HepG2 (cell line): ENCODE data around the gene MEIOB. TPM values are rescaled to one million over a fixed set of nuclear protein-coding genes. Genes with fewer than 3 reads are reported as not detected.
A peak's percentile ranks its signal among the peaks of the same experiment; 100 is the strongest.

Experiments used
- HDAC2 ChIP-seq: sonication (generic); formaldehyde crosslinking; IDR thresholded peaks from 2 replicates; pipeline ENCODE4 v1.4.0; 2020; ENCODE audit warnings: missing genetic modification reagents
- HES4 ChIP-seq: sonication (generic); formaldehyde crosslinking; IDR thresholded peaks from 2 replicates; pipeline ENCODE4 v1.9.0; 2021; ENCODE audit warnings: mild to moderate bottlenecking, missing genetic modification reagents, borderline replicate concordance
- MEIS2 ChIP-seq: sonication (generic); formaldehyde crosslinking; IDR thresholded peaks from 2 replicates; pipeline ENCODE4 v1.9.0; 2021; ENCODE audit warnings: mild to moderate bottlenecking, missing genetic modification reagents
- REST ChIP-seq, 2 experiments: IDR thresholded peaks; 2 replicates each; pipeline ENCODE4 v1.6.1; 2011 to 2012; ENCODE audit warnings: low read length in 2 of 2, borderline replicate concordance in 1 of 2, low read depth in 1 of 2, mild to moderate bottlenecking in 1 of 2, moderate library complexity in 1 of 2
- RXRA ChIP-seq: sonication (generic); formaldehyde crosslinking; IDR thresholded peaks from 2 replicates; pipeline ENCODE4 v1.5.1; 2020; ENCODE audit warnings: missing genetic modification reagents
- SPEN ChIP-seq: sonication (generic); formaldehyde crosslinking; IDR thresholded peaks from 2 replicates; pipeline ENCODE4 v1.5.1; 2020; ENCODE audit warnings: low read depth, mild to moderate bottlenecking, missing genetic modification reagents
- THAP7 ChIP-seq: sonication (generic); formaldehyde crosslinking; IDR thresholded peaks from 2 replicates; pipeline ENCODE4 v1.8.1; 2023; ENCODE audit warnings: mild to moderate bottlenecking, missing genetic modification reagents
- ZBTB20 ChIP-seq: sonication (generic); formaldehyde crosslinking; IDR thresholded peaks from 2 replicates; pipeline ENCODE4 v1.8.1; 2023; ENCODE audit warnings: missing genetic modification reagents, low read depth, mild to moderate bottlenecking, borderline replicate concordance
- ZFP1 ChIP-seq: IDR thresholded peaks from 2 replicates; pipeline ENCODE4 v1.6.1; 2016
- ZNF333 ChIP-seq: sonication (generic); formaldehyde crosslinking; IDR thresholded peaks from 2 replicates; pipeline ENCODE4 v1.4.0; 2020; ENCODE audit warnings: mild to moderate bottlenecking, missing genetic modification reagents, borderline replicate concordance
- ZNF646 ChIP-seq: sonication (generic); formaldehyde crosslinking; IDR thresholded peaks from 2 replicates; pipeline ENCODE4 v1.9.0; 2021; ENCODE audit warnings: mild to moderate bottlenecking, missing genetic modification reagents
- ZSCAN25 ChIP-seq: sonication (generic); formaldehyde crosslinking; IDR thresholded peaks from 2 replicates; pipeline ENCODE4 v1.8.0; 2022; ENCODE audit warnings: mild to moderate bottlenecking, missing genetic modification reagents
- polyA plus RNA-seq, 8 experiments: library from polyadenylated mRNA; depleted of rRNA in 3 of 8; stranded (reverse) in 7 of 8; unstranded in 1 of 8; fragments of >200 nt; fragmentation: Illumina TruSeq in 4 of 8; extraction: Trizol in 4 of 8; gene quantifications; 2 replicates each; pipeline versions ENCODE4 v1.2.1 to v1.2.3, GENCODE V29; 2011 to 2016; ENCODE audit warnings: low read depth in 4 of 8, missing spikeins in 1 of 8, mixed read lengths in 1 of 8; ENCODE audit not compliant: insufficient read depth in 1 of 8
- total RNA-seq, 5 experiments: library from RNA; depleted of rRNA; stranded (reverse); fragments of >200 nt; fragmentation: Illumina TruSeq; extraction: Trizol; gene quantifications; 2 replicates each; pipeline ENCODE4 v1.2.3, GENCODE V29; 2016; ENCODE audit warnings: low read depth in 1 of 5
- TF ChIP-seq, protein P1 (sequence below): sonication (generic); formaldehyde crosslinking; IDR thresholded peaks from 2 replicates; pipeline ENCODE4; 2020; ENCODE audit warnings: missing genetic modification reagents, mild to moderate bottlenecking, borderline replicate concordance

Gene MEIOB
- total and polyA plus RNA-seq, 2 of the 13 experiments (the other 11 are each of a cell fraction or from before 2014, with no cell fraction given), result 0.17 TPM; not detected in 1

DNA sequence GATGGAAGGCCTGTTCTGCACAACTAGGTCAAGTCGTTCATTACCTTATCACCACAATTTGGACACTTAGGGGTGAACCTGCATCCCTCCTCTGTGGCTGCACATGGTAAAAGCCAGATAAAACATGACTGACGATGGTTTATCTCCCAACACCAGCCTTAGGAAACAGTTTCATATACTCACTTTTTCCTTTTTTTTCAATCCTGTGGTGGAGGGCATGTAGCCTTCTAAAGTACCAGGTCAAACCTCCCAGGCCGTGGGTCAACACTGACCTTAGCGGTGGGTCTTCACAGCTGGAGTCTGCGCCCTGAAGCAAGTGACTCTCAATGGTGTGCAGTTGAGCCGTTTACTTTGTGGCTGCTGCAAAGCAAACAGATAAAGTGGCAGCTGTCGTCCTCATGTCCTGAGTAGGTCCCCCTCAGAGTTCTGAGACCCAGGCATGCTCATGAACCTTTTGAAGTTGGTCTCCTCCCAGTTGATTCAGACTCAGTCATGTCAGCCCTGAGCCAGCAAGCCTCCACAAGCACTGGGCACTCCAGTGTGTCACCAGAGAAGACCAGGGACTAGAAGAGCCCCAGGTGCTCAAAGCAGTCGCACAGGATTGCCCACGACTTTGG lies 39.0 kb downstream of the MEIOB start (continued):
- TF ChIP-seq REST (IDR thresholded peaks at IDR 0.05; ENCODE audit: borderline replicate concordance in 1 of 2, low read depth in 1 of 2, low read length in 2 of 2), result no peak; a peak in 1 of 4 replicates
- TF ChIP-seq ZNF646, result peak; percentile 37; the same call in 1 of the 2 replicates
- TF ChIP-seq ZBTB20, result peak; percentile 73; the same call in 1 of the 2 replicates
- peak; percentile 48; the same call in 1 of the 2 replicates for TF ChIP-seq SPEN (CRISPR knock-in tag)
- TF ChIP-seq ZFP1 (CRISPR knock-in tag), result peak; percentile 67; the same call in 1 of the 2 replicates
- TF ChIP-seq HES4 (CRISPR knock-in tag), result no peak
- TF ChIP-seq, protein P1, sequence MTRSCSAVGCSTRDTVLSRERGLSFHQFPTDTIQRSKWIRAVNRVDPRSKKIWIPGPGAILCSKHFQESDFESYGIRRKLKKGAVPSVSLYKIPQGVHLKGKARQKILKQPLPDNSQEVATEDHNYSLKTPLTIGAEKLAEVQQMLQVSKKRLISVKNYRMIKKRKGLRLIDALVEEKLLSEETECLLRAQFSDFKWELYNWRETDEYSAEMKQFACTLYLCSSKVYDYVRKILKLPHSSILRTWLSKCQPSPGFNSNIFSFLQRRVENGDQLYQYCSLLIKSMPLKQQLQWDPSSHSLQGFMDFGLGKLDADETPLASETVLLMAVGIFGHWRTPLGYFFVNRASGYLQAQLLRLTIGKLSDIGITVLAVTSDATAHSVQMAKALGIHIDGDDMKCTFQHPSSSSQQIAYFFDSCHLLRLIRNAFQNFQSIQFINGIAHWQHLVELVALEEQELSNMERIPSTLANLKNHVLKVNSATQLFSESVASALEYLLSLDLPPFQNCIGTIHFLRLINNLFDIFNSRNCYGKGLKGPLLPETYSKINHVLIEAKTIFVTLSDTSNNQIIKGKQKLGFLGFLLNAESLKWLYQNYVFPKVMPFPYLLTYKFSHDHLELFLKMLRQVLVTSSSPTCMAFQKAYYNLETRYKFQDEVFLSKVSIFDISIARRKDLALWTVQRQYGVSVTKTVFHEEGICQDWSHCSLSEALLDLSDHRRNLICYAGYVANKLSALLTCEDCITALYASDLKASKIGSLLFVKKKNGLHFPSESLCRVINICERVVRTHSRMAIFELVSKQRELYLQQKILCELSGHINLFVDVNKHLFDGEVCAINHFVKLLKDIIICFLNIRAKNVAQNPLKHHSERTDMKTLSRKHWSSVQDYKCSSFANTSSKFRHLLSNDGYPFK, result no peak; the same call in 1 of the 2 replicates
- TF ChIP-seq ZNF333 (CRISPR knock-in tag), result no peak
- peak; percentile 73 for TF ChIP-seq HDAC2
- peak; percentile 84; the same call in 1 of the 2 replicates for TF ChIP-seq MEIS2 (CRISPR knock-in tag)
- peak; percentile 87 for TF ChIP-seq RXRA (CRISPR knock-in tag)
- 0 out of 2 replicates have a peak, but pooled peaks have one; percentile 16 for TF ChIP-seq THAP7 (CRISPR knock-in tag)
- peak; percentile 51; the same call in 1 of the 2 replicates for TF ChIP-seq ZSCAN25 (CRISPR knock-in tag)
